GM12878 (cell line): Measurements from ENCODE around the gene GJA9. TPM values are rescaled to one million over a fixed set of nuclear protein-coding genes. Genes with fewer than 3 reads are reported as not detected.

ENCODE experiments used
- CUX1 ChIP-seq: IDR thresholded peaks from 2 replicates; pipeline ENCODE4 v1.6.1; 2012; ENCODE audit warnings: improper control_type of control experiment, low read depth, low read length; ENCODE audit not compliant: insufficient replicate concordance
- GATAD2B ChIP-seq: fragments of 450-650 bp; conservative IDR thresholded peaks from 2 replicates; pipeline ENCODE4 v1.6.1; 2017; ENCODE audit warnings: low read depth, mild to moderate bottlenecking, moderate library complexity
- HDAC6 ChIP-seq: fragments of 200-600 bp; sonication (generic); IDR thresholded peaks from one replicate; pipeline ENCODE4 v1.8.0; 2017; ENCODE audit warnings: antibody characterized with exemption; ENCODE audit not compliant: unreplicated experiment
- PAX5 ChIP-seq: IDR thresholded peaks from 2 replicates; pipeline ENCODE4 v1.6.1; 2011; ENCODE audit warnings: low read depth, low read length, borderline replicate concordance
- PRDM15 ChIP-seq: fragments of 450-650 bp; formaldehyde crosslinking; IDR thresholded peaks from 2 replicates; pipeline ENCODE4 v1.4.0; 2020; ENCODE audit warnings: mild to moderate bottlenecking, moderate library complexity
- USF1 ChIP-seq: IDR thresholded peaks from 2 replicates; pipeline ENCODE4 v1.6.1; 2011; ENCODE audit warnings: borderline replicate concordance, low read depth, mild to moderate bottlenecking, moderate library complexity, mixed read lengths, low read length; ENCODE audit not compliant: insufficient read depth; ENCODE audit errors: extremely low read length
- polyA plus RNA-seq, 11 experiments: library from polyadenylated mRNA; depleted of rRNA in 4 of 11; unstranded in 6 of 11; stranded (reverse) in 5 of 11; fragments of >200 nt; fragmentation: Nextera tagmentation in 4 of 11; fragmentation: Illumina TruSeq in 1 of 11; extraction: Ambion mirVana in 4 of 11; extraction: Trizol in 1 of 11; gene quantifications; 1 replicate in 1 of 11; 2 replicates in 10 of 11; pipeline versions ENCODE4 v1.2.1 to v1.2.3, GENCODE V29; 2011 to 2016; ENCODE audit warnings: inconsistent platforms in 2 of 11, missing spikeins in 2 of 11, low read depth in 1 of 11
- total RNA-seq, 4 experiments: library from RNA; depleted of rRNA in 3 of 4; stranded (reverse); fragments of >200 nt in 3 of 4; fragmentation: Illumina TruSeq in 1 of 4; extraction: Trizol in 1 of 4; gene quantifications; 2 replicates each; pipeline versions ENCODE4 v1.2.1 to v1.2.3, GENCODE V29; 2013 to 2021

GJA9 gene
- total and polyA plus RNA-seq, 10 of the 15 experiments (the other 5 are each of a cell fraction or from before 2014, with no cell fraction given): 0.13 TPM; not detected in 9

- no peak for TF ChIP-seq PRDM15 (CRISPR knock-in tag)
- TF ChIP-seq CUX1: no peak
- no peak for TF ChIP-seq USF1
- peak; percentile 78; the same call in 1 of the 2 replicates for TF ChIP-seq PAX5
- TF ChIP-seq HDAC6: no peak
- no peak; the same call in 1 of the 2 replicates for TF ChIP-seq GATAD2B
Measured at GRCh38 chr1:38873027-38873969, 8.1 kb downstream of the GJA9 start, which contains the start of gene MYCBP (continued).
